AG09309 (cell line): Measurements from ENCODE around the gene ITPR1.

Source experiments
- DNase-seq: peaks from one replicate; pipeline ENCODE4 v3.0.0-alpha.2; 2010; ENCODE audit warnings: low read depth
- H3K4me3 ChIP-seq: 2 replicates; pipeline ENCODE4 v1.5.1; 2011; ENCODE audit warnings: mild to moderate bottlenecking, low read depth, low read length, moderate library complexity; ENCODE audit not compliant: control insufficient read depth
- TF ChIP-seq, protein P1 (sequence below): IDR thresholded peaks from 2 replicates; pipeline ENCODE4 v1.5.1; 2011; ENCODE audit warnings: mild to moderate bottlenecking, low read depth, low read length, inconsistent platforms; ENCODE audit not compliant: insufficient read depth, control insufficient read depth; ENCODE audit errors: missing control alignments

The ITPR1 gene

GRCh38 chr3:4543110-4543509, 50.0 kb downstream of the ITPR1 start:
- TF ChIP-seq, protein P1, sequence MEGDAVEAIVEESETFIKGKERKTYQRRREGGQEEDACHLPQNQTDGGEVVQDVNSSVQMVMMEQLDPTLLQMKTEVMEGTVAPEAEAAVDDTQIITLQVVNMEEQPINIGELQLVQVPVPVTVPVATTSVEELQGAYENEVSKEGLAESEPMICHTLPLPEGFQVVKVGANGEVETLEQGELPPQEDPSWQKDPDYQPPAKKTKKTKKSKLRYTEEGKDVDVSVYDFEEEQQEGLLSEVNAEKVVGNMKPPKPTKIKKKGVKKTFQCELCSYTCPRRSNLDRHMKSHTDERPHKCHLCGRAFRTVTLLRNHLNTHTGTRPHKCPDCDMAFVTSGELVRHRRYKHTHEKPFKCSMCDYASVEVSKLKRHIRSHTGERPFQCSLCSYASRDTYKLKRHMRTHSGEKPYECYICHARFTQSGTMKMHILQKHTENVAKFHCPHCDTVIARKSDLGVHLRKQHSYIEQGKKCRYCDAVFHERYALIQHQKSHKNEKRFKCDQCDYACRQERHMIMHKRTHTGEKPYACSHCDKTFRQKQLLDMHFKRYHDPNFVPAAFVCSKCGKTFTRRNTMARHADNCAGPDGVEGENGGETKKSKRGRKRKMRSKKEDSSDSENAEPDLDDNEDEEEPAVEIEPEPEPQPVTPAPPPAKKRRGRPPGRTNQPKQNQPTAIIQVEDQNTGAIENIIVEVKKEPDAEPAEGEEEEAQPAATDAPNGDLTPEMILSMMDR, result no peak
- no peak for DNase-seq
- no peak overlapping the region for H3K4me3 ChIP-seq

DNA sequence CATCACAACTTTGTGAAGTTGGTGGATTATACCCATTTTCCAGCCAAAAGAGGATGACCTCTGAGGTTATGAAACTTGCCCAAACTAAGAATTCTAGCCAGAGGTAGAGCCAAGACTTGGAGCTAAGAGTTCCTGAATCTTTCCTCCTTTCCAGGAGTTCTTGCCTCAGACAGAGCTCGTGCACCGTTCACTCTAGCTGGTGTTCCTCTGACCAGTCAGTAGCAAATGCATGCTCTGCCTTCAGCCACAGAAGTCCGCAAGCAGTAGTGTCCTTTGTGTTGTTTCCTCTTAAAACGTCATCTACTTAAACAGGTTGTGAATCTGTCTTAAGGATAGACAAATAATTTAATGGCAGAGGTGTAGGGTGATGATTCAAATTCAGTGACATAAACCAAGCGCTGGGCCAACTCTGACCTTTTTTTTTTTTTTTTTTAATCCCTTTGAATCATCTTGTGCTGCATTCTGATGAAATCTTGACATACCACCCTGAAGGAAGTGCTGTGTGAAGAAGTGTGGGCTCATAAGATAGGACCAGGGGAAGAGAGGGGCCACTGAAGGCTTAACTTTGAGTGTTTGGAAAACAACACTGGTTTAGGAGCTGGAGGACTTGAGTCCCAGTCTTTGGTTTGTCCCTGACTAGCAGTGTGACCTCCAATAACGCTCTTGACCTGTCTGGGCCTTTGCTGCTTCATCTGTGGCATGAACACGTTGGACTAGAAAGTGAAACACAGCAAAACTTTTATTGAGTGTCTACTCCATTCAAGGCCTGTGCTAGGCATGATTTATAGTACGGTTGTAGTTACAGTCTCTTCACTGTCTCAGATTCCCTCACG, 53.4 kb downstream of the ITPR1 start:
- TF ChIP-seq, protein P1, result no peak
- DNase-seq, result no peak
- no peak overlapping the region for H3K4me3 ChIP-seq

- no peak overlapping the region for H3K4me3 ChIP-seq
- no peak for DNase-seq
- TF ChIP-seq, protein P1, result no peak
These were observed 54.7 kb downstream of the ITPR1 start for GRCh38 chr3:4547799-4548198.

GRCh38 chr3:4548356-4548755, 55.2 kb downstream of the ITPR1 start:
- no peak for DNase-seq
- no peak overlapping the region for H3K4me3 ChIP-seq
- TF ChIP-seq, protein P1, result no peak

DNA sequence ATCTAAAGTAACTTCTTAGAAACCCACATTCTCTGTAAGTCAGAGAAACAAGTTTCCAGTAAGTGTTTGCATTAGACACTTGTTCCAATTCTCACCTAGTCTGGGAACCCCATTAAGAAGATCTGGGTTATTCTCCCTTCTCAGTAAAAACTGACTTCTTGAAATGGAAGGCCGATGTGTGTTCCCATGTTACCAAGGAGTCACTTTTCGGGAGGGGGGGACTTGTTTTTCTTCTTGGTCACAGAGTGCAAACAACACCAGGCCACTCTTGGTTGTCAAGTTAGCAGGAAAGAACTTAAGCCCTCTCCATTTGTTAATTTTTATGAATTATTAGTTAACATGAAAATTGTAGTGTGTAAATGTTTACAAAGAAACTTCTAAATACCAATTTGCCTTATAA, 55.6 kb downstream of the ITPR1 start:
- TF ChIP-seq, protein P1, result no peak
- no peak for DNase-seq
- no peak overlapping the region for H3K4me3 ChIP-seq

DNA sequence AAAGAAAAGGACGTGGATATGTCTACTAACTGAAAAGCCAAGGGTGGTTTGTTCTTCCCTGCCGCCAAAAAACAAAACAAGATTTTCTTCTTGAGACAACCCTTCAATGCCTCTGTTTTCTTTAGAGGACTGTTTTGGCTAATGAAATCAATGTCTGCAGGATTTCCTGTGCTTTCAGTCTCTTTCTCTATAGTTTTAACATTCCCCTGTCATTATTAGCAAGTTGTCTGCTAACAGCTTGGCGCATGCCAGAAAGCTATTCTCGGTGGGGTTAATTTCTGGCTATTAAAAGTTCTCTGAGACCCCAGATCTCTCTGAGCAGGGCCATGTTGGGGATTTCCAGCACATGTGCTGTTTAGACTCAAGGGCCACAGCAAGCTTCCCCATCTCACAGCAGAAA, 56.7 kb downstream of the ITPR1 start:
- TF ChIP-seq, protein P1, result no peak
- no peak for DNase-seq
- H3K4me3 ChIP-seq, result no peak overlapping the region
